Fibroblast of lung (primary cell): Measurements from ENCODE around the gene PGM2. TPM values are rescaled to one million over a fixed set of nuclear protein-coding genes. Genes with fewer than 3 reads are reported as not detected.

Experiments used
- DNase-seq, 2 donors: peaks; one replicate each; pipeline versions ENCODE4 v3.0.0 to v3.0.0-alpha.2; 2010; ENCODE audit warnings: low read depth in 2 of 2
- H2AFZ ChIP-seq: 2 replicates; pipeline ENCODE4 v1.5.1; 2012; ENCODE audit warnings: low read length, control low read depth, inconsistent platforms
- H3K27ac ChIP-seq: 2 replicates; pipeline ENCODE4 v1.5.1; 2011; ENCODE audit warnings: low read length, control low read depth; ENCODE audit not compliant: insufficient read depth
- H3K27me3 ChIP-seq: 2 replicates; pipeline ENCODE4 v1.5.1; 2011; ENCODE audit warnings: mild to moderate bottlenecking, low read length; ENCODE audit not compliant: control insufficient read depth, insufficient read depth
- H3K36me3 ChIP-seq: 2 replicates; pipeline ENCODE4 v1.5.1; 2011; ENCODE audit warnings: low read length; ENCODE audit not compliant: control insufficient read depth, insufficient read depth
- H3K4me1 ChIP-seq: 2 replicates; pipeline ENCODE4 v1.5.1; 2011; ENCODE audit warnings: low read length; ENCODE audit not compliant: control insufficient read depth, insufficient read depth; ENCODE audit errors: extremely low read depth
- H3K4me2 ChIP-seq: 2 replicates; pipeline ENCODE4 v1.5.1; 2011; ENCODE audit warnings: low read length, control low read depth; ENCODE audit not compliant: insufficient read depth; ENCODE audit errors: extremely low read depth
- H3K4me3 ChIP-seq, 4 experiments: fragments of 200-600 bp in 1 of 4; sonication (generic) in 1 of 4; replicated peaks in 1 of 4; 2 replicates each; pipeline ENCODE4 v1.5.1; 2011 to 2016; ENCODE audit warnings: low read length in 4 of 4, low read depth in 3 of 4, mild to moderate bottlenecking in 3 of 4, control low read depth in 2 of 4, inconsistent platforms in 1 of 4, mixed read lengths in 1 of 4; ENCODE audit not compliant: insufficient read depth in 1 of 4; ENCODE audit errors: control extremely low read depth in 1 of 4
- H3K79me2 ChIP-seq: 2 replicates; pipeline ENCODE4 v1.5.1; 2012; ENCODE audit warnings: mild to moderate bottlenecking, low read length, inconsistent platforms; ENCODE audit not compliant: control insufficient read depth, insufficient read depth
- H3K9ac ChIP-seq: 2 replicates; pipeline ENCODE4 v1.5.1; 2011; ENCODE audit warnings: mild to moderate bottlenecking, low read length, control low read depth; ENCODE audit not compliant: insufficient read depth
- H3K9me3 ChIP-seq: 2 replicates; pipeline ENCODE4 v1.5.1; 2012; ENCODE audit warnings: low read depth, low read length; ENCODE audit not compliant: control insufficient read depth, insufficient read depth
- H4K20me1 ChIP-seq: 2 replicates; pipeline ENCODE4 v1.5.1; 2011; ENCODE audit warnings: low read length; ENCODE audit not compliant: control insufficient read depth, insufficient read depth; ENCODE audit errors: extremely low read depth
- CTCF ChIP-seq, 2 donors: IDR thresholded peaks in 1 of 2; conservative IDR thresholded peaks in 1 of 2; 1 replicate in 1 of 2; 2 replicates in 1 of 2; pipeline ENCODE4 v1.5.1; 2011 to 2012; ENCODE audit warnings: low read length in 2 of 2, control low read depth in 1 of 2, inconsistent platforms in 1 of 2, low read depth in 1 of 2, mild to moderate bottlenecking in 1 of 2
- EZH2 ChIP-seq: IDR thresholded peaks from 2 replicates; pipeline ENCODE4 v1.5.1; 2012; ENCODE audit warnings: low read length, control low read depth, mild to moderate bottlenecking; ENCODE audit errors: missing control alignments
- polyA plus RNA-seq, 2 donors: library from polyadenylated mRNA; depleted of rRNA in 1 of 2; stranded (reverse) in 1 of 2; unstranded in 1 of 2; fragments of >200 nt; gene quantifications; 2 replicates each; pipeline ENCODE4 v1.2.1, GENCODE V29; 2011 to 2012; ENCODE audit warnings: missing spikeins in 1 of 2
- total RNA-seq: library from RNA; depleted of rRNA; stranded (reverse); fragments of >200 nt; gene quantifications from 2 replicates; pipeline ENCODE4 v1.2.1, GENCODE V29; 2014

Gene PGM2
- total and polyA plus RNA-seq, 2 donors (not counting 1 experiment from before 2014, with no cell fraction given) = 15.0 to 15.1 TPM

- H2AFZ ChIP-seq = no peak overlapping the region
- H3K4me3 ChIP-seq = no peak overlapping the region
- H3K9ac ChIP-seq = no peak overlapping the region
- H3K9me3 ChIP-seq = no peaks in the 10 kb centered on the region
- no peaks in the 10 kb centered on the region for H3K79me2 ChIP-seq
- peaks cover 2% of the 10 kb centered on the region for H3K4me1 ChIP-seq
- H3K4me2 ChIP-seq = no peak overlapping the region
- no peaks in the 10 kb centered on the region for H3K36me3 ChIP-seq
- DNase-seq = peak; percentile 56 to 71
- TF ChIP-seq EZH2 (no peak), CTCF (conservative IDR thresholded peaks at IDR 0.05 in 1 of 2, IDR thresholded peaks at IDR 0.05 in 1 of 2; ENCODE audit: low read depth in 1 of 2, low read length in 2 of 2) (no peak)
- H3K27me3 ChIP-seq = peaks cover 12% of the 10 kb centered on the region
- H4K20me1 ChIP-seq = no peaks in the 10 kb centered on the region
- no peak overlapping the region for H3K27ac ChIP-seq
Observed at GRCh38 chr4:37885496-37885895, 59.0 kb downstream of the PGM2 start.

DNA sequence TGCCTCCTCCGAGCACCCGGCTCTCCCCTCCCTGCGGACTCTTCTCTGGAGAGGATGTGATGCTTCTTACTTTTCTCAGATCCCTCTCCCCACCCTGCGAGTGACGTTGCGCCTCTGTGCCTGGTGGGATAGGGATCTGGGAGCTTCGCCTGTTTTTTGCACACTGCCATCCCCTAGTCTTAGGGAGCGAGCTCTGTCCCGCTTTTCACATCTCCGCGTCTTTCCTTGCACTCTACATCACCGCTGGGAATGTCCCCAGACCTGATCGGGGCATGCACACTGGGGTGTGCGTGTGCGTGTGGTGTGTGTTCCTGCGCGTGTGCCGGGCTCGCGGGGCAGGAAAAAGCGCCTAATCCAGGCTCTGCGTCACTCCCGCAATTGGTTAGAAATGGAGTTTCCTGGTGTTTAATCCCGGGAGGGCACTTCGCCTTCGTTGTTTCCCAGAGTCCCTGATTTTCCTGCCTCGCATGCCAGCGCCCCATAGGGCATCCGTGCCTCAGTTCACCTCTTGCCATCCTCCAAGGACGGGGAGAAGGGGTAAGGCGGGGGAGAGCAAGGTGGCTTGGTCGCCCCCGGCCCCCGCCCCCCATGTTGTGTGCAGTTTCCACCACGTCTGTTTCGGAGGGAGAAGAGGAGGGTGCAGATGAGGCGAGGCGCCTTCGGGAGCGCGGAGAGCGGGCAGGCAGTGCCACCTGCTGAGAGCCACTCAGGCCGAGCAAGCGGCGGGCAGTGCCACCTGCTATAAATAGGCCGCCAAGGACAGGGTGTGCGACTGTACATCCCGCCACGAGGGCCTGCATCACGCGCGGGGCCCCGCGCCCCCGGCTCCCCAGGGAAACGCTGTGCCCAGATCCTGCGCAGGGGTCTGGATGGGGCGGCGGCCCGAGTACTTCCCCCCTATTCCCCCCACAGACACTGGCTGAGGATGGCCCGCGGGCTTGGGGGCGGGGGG, 63.6 kb downstream of the PGM2 start:
- Histone ChIP-seq H3K79me2 (no peaks in the 10 kb centered on the region), H3K9ac (no peak overlapping the region), H3K4me1 (peaks cover 2% of the 10 kb centered on the region), H3K36me3 (no peaks in the 10 kb centered on the region), H3K27ac (no peak overlapping the region), H3K4me3 (peak overlapping the region; percentile 39 to 68 (median 55)), H3K4me2 (peak overlapping the region; percentile 84), H3K9me3 (no peaks in the 10 kb centered on the region), H4K20me1 (no peaks in the 10 kb centered on the region), H2AFZ (peak overlapping the region; percentile 61), H3K27me3 (peaks cover 17% of the 10 kb centered on the region)
- TF ChIP-seq CTCF (conservative IDR thresholded peaks at IDR 0.05 in 1 of 2, IDR thresholded peaks at IDR 0.05 in 1 of 2; ENCODE audit: low read depth in 1 of 2, low read length in 2 of 2) (peak in 1 of 2 donors; percentile 1), EZH2 (peak; percentile 49)
- DNase-seq = no peak

- no peaks in the 10 kb centered on the region for H3K79me2 ChIP-seq
- H4K20me1 ChIP-seq = no peaks in the 10 kb centered on the region
- peak within 1 kb of the TSS; percentile 44 to 79 (median 60) for H3K4me3 ChIP-seq
- H3K9me3 ChIP-seq = no peaks in the 10 kb centered on the region
- no peaks in the 10 kb centered on the region for H3K36me3 ChIP-seq
- H3K27me3 ChIP-seq = peaks cover 17% of the 10 kb centered on the region
- peak within 1 kb of the TSS; percentile 5 for H3K9ac ChIP-seq
- no peak within 1 kb of the TSS for H3K27ac ChIP-seq
- TF ChIP-seq EZH2 (no peak), CTCF (conservative IDR thresholded peaks at IDR 0.05 in 1 of 2, IDR thresholded peaks at IDR 0.05 in 1 of 2; ENCODE audit: low read depth in 1 of 2, low read length in 2 of 2) (no peak)
- H3K4me1 ChIP-seq = peaks cover 2% of the 10 kb centered on the region
- H2AFZ ChIP-seq = peak within 1 kb of the TSS; percentile 68
- DNase-seq = no peak
- H3K4me2 ChIP-seq = peak within 1 kb of the TSS; percentile 84
Observed at GRCh38 chr4:37890801-37891259, 64.3 kb downstream of the PGM2 start, which contains the start of gene TBC1D1. TBC1D1 (plus strand) TSS chr4:37891084; CDS start chr4:37902096, 11,012 bp downstream.
